GM18907 (cell line): ENCODE results near the gene THOC3.
A peak's percentile ranks its signal among the peaks of the same experiment; 100 is the strongest.
"Not testable (repeated sequence)": the region's sequence is repeated elsewhere in the genome, so short reads cannot be mapped to it uniquely, and the experiment has no call there.

Experiments used
- ATAC-seq: cut with Tn5 transposase; IDR thresholded peaks from one replicate; pipeline ENCODE4 v1.9.1; 2021; ENCODE audit warnings: mild to moderate bottlenecking, moderate library complexity; ENCODE audit not compliant: unreplicated experiment

THOC3 gene

DNA sequence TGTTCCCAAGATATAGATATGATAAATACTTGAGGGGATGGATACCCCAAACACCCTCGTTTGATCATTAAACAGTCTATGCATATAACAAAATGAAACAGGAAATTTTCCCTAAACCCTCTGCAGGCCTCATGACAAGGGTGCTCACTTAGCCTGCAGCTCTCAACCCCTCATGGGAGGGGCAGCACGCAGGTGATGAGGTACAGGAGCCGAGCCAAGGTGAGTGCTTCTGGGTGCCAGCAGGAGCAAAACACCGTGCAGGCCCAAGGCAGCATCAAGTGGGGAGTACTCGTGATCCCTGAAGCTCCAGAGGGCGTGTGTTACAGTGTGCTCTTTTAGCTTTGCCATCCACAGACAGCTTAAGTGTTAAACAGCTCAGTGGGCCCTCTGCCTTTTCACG lies 24.9 kb downstream of the THOC3 start:
- ATAC-seq = not testable (repeated sequence)

DNA sequence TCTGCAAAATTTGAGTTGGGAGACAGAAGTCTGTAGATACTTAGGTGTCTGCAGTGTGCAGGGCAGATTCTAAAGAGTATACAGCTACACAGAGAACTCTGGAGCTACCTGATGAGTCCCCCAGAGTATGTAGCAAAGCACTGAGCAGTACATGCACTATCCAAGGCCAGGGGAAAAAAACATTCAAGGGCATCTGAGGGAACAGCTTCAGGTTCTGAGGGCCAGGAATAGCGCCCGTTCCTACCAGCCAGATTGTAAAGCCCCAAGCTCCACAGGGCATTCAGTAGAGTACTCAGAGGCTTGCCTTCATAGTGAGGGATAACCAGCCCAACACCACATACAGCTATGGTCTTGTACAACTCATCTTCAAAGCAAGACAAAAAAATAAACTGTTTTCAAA lies 27.5 kb downstream of the THOC3 start:
- not testable (repeated sequence) for ATAC-seq

DNA sequence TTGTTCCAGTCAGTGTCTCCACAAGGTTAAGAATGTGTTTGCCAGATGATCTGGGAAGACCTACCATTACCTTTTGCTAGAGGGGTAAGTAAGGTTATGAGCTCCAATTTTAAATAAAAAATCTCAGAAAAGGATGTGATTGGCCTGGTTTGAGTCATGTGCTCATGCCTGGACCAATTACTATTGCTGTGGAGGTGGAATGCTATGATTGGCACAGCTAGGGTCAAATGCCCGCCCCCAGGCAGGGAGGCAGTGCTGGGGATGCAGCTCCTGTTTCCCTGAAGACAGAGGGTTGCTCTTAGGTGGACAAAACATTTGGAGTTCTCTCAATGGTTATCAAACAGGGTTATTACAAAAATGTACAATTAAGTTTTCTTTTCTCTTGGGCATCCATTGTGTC lies 29.6 kb downstream of the THOC3 start:
- not testable (repeated sequence) for ATAC-seq

DNA sequence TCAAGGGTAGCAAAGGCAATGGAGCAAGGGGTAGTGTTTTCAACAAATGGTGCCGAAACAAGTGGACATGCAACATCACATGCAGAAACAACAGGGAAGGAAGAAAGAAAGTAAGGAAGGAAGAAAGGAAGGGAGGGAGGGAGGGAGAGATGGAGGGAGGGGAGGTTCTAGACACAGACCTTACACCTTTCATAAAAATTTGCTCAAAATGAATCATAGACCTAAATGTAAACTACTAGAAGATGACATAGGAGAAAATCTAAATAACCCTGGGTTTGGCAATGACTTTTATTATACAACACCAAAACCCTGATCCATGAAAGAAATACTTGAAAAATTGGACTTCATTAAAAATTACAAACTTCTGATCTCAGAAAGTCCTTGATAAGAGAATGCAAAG lies 39.4 kb downstream of the THOC3 start:
- ATAC-seq = not testable (repeated sequence)

GRCh38 chr5:175925106-175925505 lies 43.0 kb downstream of the THOC3 start:
- not testable (repeated sequence) for ATAC-seq

GRCh38 chr5:175922192-175922885 lies 45.8 kb downstream of the THOC3 start:
- no peak for ATAC-seq

GRCh38 chr5:175921061-175921730 lies 46.9 kb downstream of the THOC3 start:
- no peak for ATAC-seq

- ATAC-seq = no peak
Measured at GRCh38 chr5:175920231-175920811, 47.8 kb downstream of the THOC3 start.

GRCh38 chr5:175915066-175916037 lies 52.8 kb downstream of the THOC3 start:
- peak; percentile 51 for ATAC-seq

- ATAC-seq = not testable (repeated sequence)
Measured at GRCh38 chr5:175913835-175914672, 54.1 kb downstream of the THOC3 start.

- not testable (repeated sequence) for ATAC-seq
Measured at GRCh38 chr5:175910072-175910471, 58.0 kb downstream of the THOC3 start.
